Thoracic aorta (tissue), 2 donors: ENCODE results near the gene COMMD10. TPM values are rescaled to one million over a fixed set of nuclear protein-coding genes. Genes with fewer than 3 reads are reported as not detected.
A peak's percentile ranks its signal among the peaks of the same experiment; 100 is the strongest.

Experiments
- ATAC-seq: fragments of 150-250 bp; one replicate; pipeline ENCODE4 v1.8.0; 2017; ENCODE audit warnings: low read depth; ENCODE audit not compliant: insufficient number of reproducible peaks, low FRiP score
- DNase-seq: peaks from one replicate; pipeline ENCODE4 v3.0.0-alpha.2; 2020; ENCODE audit warnings: low spot score
- H3K27ac ChIP-seq, 2 donors: fragments of 200-600 bp; sonication (generic); 1 replicate in 1 of 2; 2 replicates in 1 of 2; pipeline ENCODE4 v1.5.1; 2016; ENCODE audit warnings: mild to moderate bottlenecking in 2 of 2, moderate library complexity in 2 of 2
- H3K27me3 ChIP-seq: fragments of 200-600 bp; sonication (generic); replicated peaks from 2 replicates; pipeline ENCODE4 v1.6.0; 2016; ENCODE audit warnings: mild to moderate bottlenecking; ENCODE audit not compliant: insufficient read depth
- H3K36me3 ChIP-seq: fragments of 200-600 bp; sonication (generic); one replicate; pipeline ENCODE4 v1.5.1; 2016
- H3K4me1 ChIP-seq, 2 donors: fragments of 200-600 bp; sonication (generic); 1 replicate in 1 of 2; 2 replicates in 1 of 2; pipeline versions ENCODE4 v1.5.1 to v1.6.0; 2016; ENCODE audit warnings: low read depth in 2 of 2, mild to moderate bottlenecking in 1 of 2; ENCODE audit not compliant: control insufficient read depth in 1 of 2
- H3K4me3 ChIP-seq: fragments of 200-600 bp; sonication (generic); 2 replicates; pipeline ENCODE4 v1.5.1; 2016; ENCODE audit warnings: mild to moderate bottlenecking
- H3K9me3 ChIP-seq: fragments of 200-600 bp; sonication (generic); 2 replicates; pipeline ENCODE4 v1.5.1; 2016
- total RNA-seq, 2 donors: library from RNA; depleted of rRNA; stranded (reverse); fragments of >200 nt; gene quantifications; one replicate each; pipeline versions ENCODE4 v1.1.0 to v1.2.3, GENCODE V29; 2016
- TF ChIP-seq, protein P1 (sequence below): fragments of 200-600 bp; sonication (generic); IDR thresholded peaks from one replicate; pipeline ENCODE4 v1.5.1; 2019; ENCODE audit warnings: antibody characterized with exemption

The COMMD10 gene
- total RNA-seq, 2 donors from 2014 or later = 12.6 to 21.6 TPM

DNA sequence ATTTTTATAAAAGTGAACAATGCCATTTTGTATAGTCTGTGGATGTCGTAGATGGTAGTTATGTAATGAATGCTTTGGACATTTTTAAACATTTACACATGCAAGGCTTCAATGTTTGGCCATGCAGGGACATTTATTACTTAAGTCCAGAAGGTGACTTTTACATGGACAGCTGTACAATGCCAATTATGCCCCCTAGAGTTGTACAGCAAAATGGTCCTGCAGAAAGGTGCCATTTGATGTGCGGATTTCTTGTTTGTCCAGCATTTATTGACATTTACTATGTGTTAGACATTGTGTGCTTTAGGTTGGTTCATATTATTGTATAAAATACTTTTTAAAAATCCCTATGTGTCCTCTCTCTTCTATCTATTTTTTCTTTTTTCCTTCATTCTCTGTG is 22.5 kb upstream of the COMMD10 start:
- no peak for ATAC-seq
- Histone ChIP-seq H3K9me3 (no peaks in the 10 kb centered on the region), H3K36me3 (no peaks in the 10 kb centered on the region), H3K4me1 (no peaks in the 10 kb centered on the region), H3K4me3 (no peak overlapping the region), H3K27me3 (no peaks in the 10 kb centered on the region), H3K27ac (no peak overlapping the region)
- TF ChIP-seq, protein P1, sequence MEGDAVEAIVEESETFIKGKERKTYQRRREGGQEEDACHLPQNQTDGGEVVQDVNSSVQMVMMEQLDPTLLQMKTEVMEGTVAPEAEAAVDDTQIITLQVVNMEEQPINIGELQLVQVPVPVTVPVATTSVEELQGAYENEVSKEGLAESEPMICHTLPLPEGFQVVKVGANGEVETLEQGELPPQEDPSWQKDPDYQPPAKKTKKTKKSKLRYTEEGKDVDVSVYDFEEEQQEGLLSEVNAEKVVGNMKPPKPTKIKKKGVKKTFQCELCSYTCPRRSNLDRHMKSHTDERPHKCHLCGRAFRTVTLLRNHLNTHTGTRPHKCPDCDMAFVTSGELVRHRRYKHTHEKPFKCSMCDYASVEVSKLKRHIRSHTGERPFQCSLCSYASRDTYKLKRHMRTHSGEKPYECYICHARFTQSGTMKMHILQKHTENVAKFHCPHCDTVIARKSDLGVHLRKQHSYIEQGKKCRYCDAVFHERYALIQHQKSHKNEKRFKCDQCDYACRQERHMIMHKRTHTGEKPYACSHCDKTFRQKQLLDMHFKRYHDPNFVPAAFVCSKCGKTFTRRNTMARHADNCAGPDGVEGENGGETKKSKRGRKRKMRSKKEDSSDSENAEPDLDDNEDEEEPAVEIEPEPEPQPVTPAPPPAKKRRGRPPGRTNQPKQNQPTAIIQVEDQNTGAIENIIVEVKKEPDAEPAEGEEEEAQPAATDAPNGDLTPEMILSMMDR = no peak
- no peak for DNase-seq

DNA sequence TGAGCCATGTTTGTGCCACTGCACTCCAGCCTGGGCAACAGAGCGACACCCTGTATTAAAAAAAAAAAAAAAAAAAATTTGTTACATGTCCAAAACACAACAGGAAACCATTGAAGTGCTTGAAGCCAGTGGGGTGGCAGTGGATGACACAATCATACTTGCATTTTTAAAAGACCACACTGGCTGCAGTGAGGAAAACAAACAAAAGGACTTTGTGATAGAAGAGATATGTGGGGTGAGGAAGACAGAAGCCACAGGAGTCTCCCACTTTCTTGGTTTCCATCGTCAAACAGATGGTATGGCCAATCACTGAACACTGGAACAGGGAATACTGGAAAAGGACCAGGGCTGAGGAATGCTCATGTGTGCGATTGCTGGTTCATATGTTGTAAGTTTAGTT is 20.9 kb upstream of the COMMD10 start:
- H3K36me3 ChIP-seq = no peaks in the 10 kb centered on the region
- no peaks in the 10 kb centered on the region for H3K27me3 ChIP-seq
- no peaks in the 10 kb centered on the region for H3K9me3 ChIP-seq
- DNase-seq (no peak), ATAC-seq (no peak)
- H3K4me1 ChIP-seq = no peaks in the 10 kb centered on the region
- H3K27ac ChIP-seq = no peak overlapping the region
- no peak overlapping the region for H3K4me3 ChIP-seq
- TF ChIP-seq, protein P1 = no peak

DNA sequence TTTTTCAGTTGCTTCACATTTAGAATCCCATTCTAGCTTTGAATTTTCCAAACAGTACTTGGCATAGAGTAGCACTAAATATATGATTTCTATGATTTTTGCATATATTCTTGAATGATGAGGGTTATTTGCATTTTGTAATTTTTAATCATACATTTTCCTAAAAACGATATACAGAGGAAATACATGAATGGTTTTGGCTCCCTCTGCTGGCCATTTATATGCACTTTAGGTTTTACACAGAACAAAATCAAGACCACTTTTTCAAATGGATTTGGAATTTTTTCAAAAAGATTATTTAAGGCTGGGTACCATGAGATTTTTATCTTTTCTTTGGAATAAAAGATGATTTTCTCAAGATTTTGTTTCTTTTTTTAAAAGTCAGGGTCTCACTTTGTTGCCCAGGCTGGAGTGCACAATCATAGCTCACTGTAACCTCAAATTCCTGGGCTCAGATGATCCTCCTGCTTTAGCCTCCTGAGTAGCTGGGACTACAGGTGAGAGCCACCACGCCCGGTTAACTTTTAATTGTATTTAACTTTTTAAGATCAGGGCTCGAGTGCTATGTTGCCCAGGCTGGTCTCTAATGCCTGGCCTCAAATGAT is 16.7 kb upstream of the COMMD10 start:
- TF ChIP-seq, protein P1 = peak; percentile 82
- Histone ChIP-seq H3K4me3 (no peak overlapping the region), H3K36me3 (no peaks in the 10 kb centered on the region), H3K9me3 (no peaks in the 10 kb centered on the region), H3K4me1 (no peaks in the 10 kb centered on the region), H3K27me3 (no peaks in the 10 kb centered on the region), H3K27ac (no peak overlapping the region)
- DNase-seq = no peak
- ATAC-seq = no peak

DNA sequence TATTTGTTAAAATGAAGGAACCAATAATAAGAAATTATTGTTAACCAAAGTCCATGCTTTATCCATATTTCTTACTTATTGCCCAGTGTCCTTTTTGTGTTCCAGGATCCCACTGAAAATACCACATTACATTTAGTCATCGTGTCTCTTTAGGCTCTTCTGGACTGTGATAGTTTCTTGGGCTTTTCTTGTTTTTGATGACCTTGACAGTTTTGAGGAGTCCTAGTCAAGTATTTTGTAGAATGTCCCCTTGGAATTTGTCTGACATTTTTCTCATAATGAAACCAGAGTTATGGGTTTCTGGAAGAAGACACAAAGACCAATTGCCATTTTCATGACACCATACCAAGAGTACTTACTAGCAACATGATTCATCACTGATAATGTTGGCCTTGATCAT is 13.6 kb upstream of the COMMD10 start:
- no peak for ATAC-seq
- Histone ChIP-seq H3K27me3 (no peaks in the 10 kb centered on the region), H3K9me3 (no peaks in the 10 kb centered on the region), H3K36me3 (no peaks in the 10 kb centered on the region), H3K27ac (no peak overlapping the region), H3K4me1 (no peaks in the 10 kb centered on the region), H3K4me3 (no peak overlapping the region)
- TF ChIP-seq, protein P1 = no peak
- DNase-seq = no peak

DNA sequence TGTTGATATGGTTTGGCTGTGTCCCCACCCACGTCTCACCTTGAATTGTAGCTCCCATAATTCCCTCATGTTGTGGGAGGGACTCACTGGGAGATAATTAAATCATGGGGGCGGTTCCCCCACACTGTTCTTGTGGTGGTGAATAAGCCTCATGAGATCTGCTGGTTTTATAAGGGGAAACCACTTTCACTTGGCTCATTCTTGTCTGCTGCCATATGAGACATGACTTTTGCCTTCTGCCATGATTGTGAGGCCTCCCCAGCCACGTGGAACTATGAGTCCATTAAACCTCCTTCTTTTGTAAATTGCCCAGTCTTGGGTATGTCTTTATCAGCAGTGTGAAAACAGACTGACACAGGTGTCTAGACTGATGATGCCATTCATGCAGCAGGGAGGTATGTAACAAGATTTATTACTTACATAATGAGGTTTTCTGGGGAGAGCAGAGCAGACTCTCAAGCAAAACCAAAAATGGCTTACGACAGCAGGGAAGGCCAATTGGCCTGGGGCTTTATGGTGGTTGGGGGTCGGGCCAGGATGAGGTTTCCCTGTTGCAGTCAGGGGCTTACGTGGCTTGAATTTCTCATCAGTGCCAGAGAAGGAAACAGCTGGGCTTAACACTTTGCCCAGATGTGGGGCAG is 9.5 kb upstream of the COMMD10 start:
- no peak for ATAC-seq
- no peak for DNase-seq
- Histone ChIP-seq H3K4me3 (no peak overlapping the region), H3K4me1 (no peaks in the 10 kb centered on the region), H3K9me3 (no peaks in the 10 kb centered on the region), H3K36me3 (no peaks in the 10 kb centered on the region), H3K27ac (no peak overlapping the region), H3K27me3 (no peaks in the 10 kb centered on the region)
- TF ChIP-seq, protein P1 = no peak
